HG03066 (cell line): ENCODE results near the gene OR13J1.

Experiments used
- ATAC-seq: cut with Tn5 transposase; IDR thresholded peaks from one replicate; pipeline ENCODE4 v1.9.1; 2021; ENCODE audit warnings: low read depth; ENCODE audit not compliant: unreplicated experiment

The OR13J1 gene

DNA sequence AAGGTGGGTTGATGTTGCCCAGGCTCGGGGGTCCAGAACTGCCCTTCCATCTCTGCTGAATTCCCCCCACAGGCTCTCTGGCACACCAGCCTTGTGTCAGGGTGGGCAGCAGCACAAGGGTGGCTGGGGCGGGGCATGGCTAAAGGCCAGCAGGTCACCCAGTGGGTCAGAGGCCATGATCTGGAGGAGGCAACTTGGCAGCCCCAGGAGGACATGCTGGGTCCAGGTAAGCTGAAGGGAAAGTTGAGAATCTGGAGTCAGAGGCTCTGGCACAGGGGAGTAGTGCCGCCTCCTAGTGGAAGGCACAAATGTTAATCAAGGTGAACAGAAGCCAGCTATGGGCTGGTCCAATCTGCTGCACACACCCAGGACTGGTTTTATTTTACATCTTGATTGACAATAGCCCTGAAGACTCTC lies 35.0 kb downstream of the OR13J1 start:
- ATAC-seq, result no peak

DNA sequence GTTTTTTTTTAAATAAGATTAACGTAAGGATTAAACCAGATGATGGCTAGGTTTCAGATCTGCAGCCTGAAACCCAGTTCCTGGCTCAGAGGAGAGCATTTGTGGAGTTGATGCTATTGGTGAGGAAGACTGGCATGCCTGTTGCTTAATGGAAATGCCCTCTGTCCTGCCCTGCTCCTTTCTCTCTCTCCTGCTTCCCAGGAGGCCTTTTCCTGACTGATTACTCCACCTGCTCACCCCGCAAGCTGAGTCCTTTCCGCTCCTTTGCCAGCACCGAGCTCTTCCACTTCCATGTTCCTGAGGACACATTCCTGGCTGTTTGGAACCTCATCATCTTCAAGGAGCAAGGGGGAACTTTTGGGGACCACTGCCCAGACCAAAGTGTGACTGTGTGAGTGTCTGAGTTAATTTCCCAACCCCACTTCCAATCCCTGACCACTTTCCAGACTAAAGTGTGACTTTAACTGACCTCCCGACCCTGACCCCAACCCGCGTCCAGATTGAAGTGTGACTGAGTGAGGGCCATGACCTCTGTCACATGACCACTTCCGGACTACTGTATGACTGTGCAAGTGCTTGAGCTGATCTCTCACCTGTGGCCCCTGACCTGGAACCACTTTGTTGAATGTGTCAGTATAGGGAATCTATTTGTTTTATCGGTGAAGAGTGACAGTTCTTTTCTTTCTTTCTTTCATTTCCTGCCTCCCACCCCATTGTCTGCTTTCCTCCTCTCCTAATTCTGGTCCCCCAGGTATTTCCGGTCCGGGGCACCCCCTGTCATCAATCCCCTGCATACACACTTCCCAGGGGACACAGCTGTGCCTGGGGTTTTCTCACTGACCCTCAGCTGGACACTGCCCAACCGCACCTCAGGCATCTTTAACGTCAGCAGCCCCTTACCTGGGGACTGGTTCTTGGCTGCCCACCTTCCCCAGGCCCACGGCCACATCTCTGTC lies 35.7 kb downstream of the OR13J1 start:
- ATAC-seq, result no peak

DNA sequence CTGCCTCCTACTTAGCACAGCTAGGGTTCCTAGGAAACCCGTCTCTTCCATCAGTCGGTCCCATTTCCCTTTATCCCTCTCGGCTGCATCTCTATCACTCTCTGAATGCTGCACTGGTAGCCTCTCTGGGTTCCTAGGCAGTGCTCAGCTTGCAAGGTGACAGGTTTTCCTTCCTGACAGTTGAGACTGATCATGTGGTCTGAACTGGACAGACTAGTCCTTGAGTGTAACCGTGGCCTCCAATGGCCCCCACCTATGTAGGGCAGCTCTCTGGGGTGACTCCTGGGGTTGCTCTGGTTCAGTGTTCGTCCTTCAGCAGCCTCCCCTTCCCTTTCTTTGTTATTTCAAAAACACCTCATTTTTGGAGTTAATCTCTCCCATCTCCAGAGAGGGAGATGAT lies 37.4 kb downstream of the OR13J1 start:
- no peak for ATAC-seq

DNA sequence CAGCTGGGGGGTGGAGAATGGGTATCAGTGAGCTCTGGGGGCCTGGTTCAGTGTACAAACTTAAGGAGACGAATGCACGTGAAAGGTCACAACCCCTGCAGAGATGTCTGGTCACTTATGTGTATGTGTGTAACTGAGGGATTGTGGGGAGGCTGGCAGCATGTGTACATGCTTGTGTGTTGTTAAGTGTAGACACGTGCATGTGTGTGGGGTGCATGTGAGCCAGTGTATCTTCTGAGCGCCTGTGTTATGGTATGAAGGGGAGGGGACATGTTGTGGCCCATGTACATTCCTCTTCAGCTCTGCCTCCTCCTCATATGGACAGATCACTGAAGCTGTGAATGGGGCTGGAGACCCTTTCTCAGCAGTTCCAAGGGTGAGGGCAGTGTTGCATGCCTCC lies 39.2 kb downstream of the OR13J1 start:
- no peak for ATAC-seq

DNA sequence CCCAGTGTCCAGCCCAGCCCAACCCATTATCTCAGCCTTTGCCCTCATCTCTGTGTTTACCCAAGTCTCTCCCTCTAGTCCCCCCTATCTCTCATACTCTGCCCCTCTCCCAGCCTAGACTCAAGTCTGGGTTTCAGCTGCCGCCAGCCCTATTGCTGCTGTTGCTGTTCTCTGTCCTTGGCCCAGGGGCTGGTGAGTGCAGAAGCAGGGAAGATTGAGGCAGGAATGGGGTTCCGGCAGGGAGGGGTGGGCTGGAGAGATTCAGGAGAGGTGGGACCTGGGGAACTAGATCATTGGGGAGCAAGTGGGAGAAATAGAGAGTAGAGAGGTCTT lies 40.5 kb downstream of the OR13J1 start:
- no peak for ATAC-seq

DNA sequence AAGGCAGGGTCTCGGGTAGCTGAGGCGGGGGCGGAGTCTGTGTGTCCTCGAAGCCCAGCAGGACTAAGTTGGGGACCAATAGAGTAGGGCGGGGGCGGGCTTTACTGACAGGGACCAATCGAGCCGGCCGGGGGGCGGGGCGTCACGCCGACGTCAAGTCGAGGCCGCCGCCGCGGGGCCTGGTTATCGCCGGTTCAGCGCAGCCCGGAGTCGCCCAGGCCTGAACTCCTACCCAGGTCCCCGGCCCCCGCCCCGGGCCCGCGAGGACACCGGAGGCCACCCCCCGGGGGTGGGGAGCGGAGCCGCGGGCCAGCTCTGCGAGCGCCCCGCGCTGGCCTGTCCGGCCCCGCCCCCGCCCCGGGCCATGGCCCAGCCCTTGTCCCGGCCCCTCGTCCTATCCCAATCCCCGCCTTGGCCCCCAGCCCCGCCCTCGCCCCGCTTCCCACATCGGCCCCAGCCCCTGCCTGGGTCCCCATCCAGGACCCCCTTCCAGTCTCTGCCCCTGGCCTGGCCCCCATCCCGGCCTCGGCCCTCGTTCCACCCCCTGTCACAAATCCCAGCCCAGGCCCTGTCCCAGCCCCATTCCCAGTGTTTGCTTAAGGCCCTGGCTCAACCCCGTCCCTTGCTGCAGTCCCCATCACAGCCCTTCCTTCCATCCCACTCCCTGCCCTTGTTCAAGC lies 41.0 kb downstream of the OR13J1 start, which contains the start of gene TMEM8B:
Gene TMEM8B (plus strand): TSS at position 145 of the 680 bp plus-strand sequence. CDS start 220 bp downstream, at position 365.
- ATAC-seq, result peak; percentile 75

DNA sequence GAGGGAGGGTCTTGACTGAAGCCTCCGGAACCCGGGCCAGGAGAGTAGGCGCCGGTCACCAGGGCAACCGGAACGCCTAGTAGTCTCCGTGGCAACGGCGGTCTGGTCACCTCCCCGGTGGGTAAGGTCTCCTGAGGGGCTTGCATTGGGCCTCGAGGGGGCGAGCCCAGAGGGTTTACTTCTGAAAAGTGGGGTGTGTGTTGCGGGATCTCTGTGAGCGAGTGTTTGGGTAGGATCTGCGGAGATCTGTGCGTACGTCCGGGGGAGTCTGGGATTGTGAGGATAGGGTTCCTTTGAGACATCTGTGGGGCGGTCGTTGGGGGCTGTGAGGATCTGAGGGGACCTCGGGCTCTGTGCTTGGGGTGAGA lies 41.5 kb downstream of the OR13J1 start, which contains the start of gene FAM221B:
Gene FAM221B (minus strand): TSS at position 17 of the 368 bp plus-strand sequence. CDS start 2,571 bp downstream, outside the sequence.
- ATAC-seq, result peak; percentile 3

DNA sequence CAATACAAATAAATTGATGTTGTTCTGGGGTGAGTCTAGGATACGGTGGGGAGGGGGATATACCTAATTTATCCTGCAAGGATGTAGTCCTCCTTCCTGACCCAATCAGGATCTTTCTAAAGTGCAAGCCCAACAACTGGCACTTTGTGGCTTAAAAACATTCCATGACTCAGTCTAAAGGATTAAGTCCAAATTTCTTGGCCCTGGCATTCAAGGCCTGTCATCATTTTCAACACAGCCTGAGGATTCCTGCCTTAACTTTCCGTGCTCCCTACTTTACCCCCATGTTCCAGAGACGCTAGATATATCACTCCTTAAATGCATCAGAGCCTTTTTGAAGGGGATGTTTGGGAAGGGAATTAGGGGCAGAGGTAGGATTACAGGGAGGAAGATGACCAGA lies 42.7 kb downstream of the OR13J1 start:
- ATAC-seq, result no peak

DNA sequence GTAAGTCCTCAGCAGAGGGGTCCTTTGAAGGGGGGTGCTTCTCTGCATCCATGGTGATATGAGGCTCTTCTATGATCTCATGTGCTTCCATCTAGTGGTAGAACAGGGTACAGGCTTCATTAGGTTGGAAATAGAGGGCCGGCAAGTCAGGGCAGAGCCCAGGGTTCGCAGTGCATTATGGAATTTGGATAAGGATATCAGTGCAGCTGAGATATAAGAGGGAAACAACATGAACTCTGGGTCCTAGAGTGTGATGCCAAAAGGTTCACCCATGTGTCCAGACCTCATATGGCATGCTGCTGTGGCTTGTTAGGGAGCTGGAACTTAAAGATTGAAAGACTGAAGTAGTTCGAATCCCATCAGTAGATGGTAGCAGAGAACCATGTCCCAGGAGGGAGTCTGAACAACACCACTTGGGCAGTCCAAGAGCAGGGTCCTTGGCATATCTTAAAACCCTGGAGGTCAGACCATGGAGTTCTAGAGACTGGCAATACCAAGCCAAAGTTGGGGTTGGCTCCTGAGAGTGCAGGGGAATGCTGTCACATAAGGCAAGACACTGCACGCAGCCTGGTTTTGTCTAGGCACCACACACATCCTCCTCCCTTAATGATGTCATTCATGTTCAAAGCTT lies 44.0 kb downstream of the OR13J1 start:
- peak; percentile 41 for ATAC-seq

DNA sequence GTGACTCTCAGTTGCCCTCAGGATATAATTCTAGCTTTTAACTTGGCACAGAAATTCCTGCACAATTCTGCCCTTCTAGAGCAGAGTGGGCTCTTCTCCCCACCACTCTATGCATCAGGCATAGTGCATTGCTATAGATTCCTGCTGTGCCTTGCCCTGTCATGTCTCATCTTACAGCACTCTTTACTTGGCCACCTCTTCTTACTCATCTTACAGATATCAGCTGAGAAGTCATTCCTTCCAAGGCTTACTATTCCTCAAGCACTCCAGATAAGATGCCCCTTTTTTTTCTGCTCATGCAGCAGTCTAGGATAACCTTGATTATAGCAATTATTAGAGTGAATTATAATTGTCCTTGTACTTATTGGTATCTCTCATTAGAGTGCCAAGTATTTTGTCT lies 47.3 kb downstream of the OR13J1 start:
- no peak for ATAC-seq

DNA sequence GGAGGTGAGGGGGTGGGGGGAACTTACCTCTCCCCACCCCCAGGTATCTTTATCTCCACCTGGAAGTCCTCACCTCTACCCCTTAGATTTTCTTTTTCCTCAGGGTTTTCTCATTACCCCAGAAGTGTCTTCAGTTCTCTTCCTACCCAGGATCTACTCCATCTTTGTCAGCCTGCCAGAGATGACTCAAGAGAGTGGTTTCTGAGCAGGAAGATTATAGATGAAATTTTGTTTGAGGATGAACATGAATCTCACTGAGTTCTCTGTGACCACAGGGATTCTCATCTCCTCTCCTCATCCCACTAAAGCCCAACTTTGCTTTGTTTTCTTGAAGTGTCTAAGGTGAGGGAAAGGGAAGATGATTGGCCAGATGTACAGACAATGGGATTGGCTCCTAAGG lies 50.1 kb downstream of the OR13J1 start:
- no peak for ATAC-seq
